Lower lobe of right lung (tissue), 2 donors: ENCODE measurements around the gene TMEM45A. TPM values are rescaled to one million over a fixed set of nuclear protein-coding genes. Genes with fewer than 3 reads are reported as not detected.

Experiments used
- ATAC-seq, 2 donors: fragments of 200-7000 bp; cut with Tn5 transposase; one replicate each; pipeline ENCODE4 v1.9.1; 2020 to 2022; ENCODE audit warnings: mild to moderate bottlenecking in 2 of 2, moderate library complexity in 2 of 2
- DNase-seq: peaks from one replicate; pipeline ENCODE4 v3.0.0-alpha.2; 2020
- H3K27ac ChIP-seq: fragments of 200-600 bp; one replicate; pipeline ENCODE4 v1.8.0; 2022
- H3K27me3 ChIP-seq: fragments of 200-600 bp; one replicate; pipeline ENCODE4 v1.8.0; 2022; ENCODE audit warnings: low read depth
- H3K36me3 ChIP-seq: fragments of 200-600 bp; one replicate; pipeline ENCODE4 v1.8.0; 2022; ENCODE audit warnings: mild to moderate bottlenecking
- H3K4me1 ChIP-seq: fragments of 200-600 bp; one replicate; pipeline ENCODE4 v1.8.0; 2022
- H3K4me3 ChIP-seq: fragments of 200-600 bp; one replicate; pipeline ENCODE4 v1.8.0; 2022; ENCODE audit warnings: mild to moderate bottlenecking
- H3K9me3 ChIP-seq: fragments of 200-600 bp; one replicate; pipeline ENCODE4 v1.8.0; 2022
- CTCF ChIP-seq: fragments of 200-600 bp; IDR thresholded peaks from one replicate; pipeline ENCODE4 v1.8.0; 2022; ENCODE audit warnings: antibody characterized with exemption, mild to moderate bottlenecking
- intact Hi-C: fragments of 100-400 bp; cut with DNase I; formaldehyde crosslinking; loops from one replicate; pipeline ENCODE4 v1.11.0; 2022
- total RNA-seq: library from RNA; stranded (reverse); fragmentation: NEBNext Ultra II Directional; extraction: Animal tissue kit (Norgen Biotek cat#: 25700); gene quantifications from one replicate; pipeline ENCODE4 v1.2.1, GENCODE V29; 2021
- donor health status: DM: no; HTN: yes; CAD: no; lungs with severe emphysema.

The TMEM45A gene
- total RNA-seq, 1 donor from 2014 or later: 17.2 TPM

DNA sequence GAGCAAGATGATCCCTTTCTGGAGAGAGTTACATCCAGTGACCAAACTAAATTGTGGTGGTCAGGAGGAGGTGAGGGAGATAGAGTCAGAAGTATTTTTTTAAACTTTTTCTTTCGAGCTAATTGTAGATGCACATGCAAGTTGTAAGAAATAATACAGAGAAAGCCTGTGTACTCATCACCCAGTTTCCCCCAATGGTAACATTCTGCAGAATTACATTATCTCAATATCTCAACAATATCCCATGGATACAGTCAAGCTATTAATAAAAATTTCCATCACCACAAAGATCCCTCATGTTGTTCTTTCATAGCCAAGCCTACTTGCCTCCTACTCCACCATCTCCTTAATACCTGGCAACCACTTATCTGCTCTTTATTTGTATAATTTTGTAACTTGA is 3.3 kb upstream of the TMEM45A start:
- DNase-seq (no peak), ATAC-seq (no peak)
- Histone ChIP-seq H3K27ac (no peak overlapping the region), H3K9me3 (no peaks in the 10 kb centered on the region), H3K4me1 (peaks cover 16% of the 10 kb centered on the region), H3K36me3 (no peaks in the 10 kb centered on the region), H3K27me3 (no peaks in the 10 kb centered on the region), H3K4me3 (no peak overlapping the region)
- no peak for TF ChIP-seq CTCF
- intact Hi-C loops: no loop called here

DNA sequence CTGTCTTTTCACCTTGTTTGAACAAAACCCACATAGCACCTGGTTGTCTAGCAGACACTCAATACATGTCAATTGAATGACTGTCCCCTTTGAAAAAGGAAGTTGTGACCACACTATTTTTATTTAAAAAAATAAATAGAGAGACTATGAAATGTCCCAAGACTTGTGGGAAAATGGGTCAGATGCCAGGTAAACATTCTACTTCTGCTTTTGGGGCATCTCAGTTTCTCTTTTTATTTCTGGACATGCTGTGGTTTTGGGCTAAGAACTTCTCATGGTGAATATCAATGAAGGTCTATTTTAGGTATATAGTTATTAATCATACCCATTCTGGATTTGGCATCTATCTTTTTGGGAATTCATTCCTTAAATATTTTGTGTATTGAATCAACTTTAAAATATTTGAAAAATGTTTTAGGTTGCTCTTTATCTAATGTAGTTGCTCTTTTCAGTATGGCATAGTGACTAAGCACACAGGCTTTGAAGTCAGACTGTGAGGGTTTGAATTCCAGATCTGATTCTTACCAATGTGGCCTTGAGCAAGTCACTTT is 4.4 kb downstream of the TMEM45A start:
- intact Hi-C loops: no loop called here
- DNase-seq (no peak), ATAC-seq (no peak)
- Histone ChIP-seq H3K27me3 (no peaks in the 10 kb centered on the region), H3K27ac (no peak overlapping the region), H3K4me3 (no peak overlapping the region), H3K4me1 (peaks cover 12% of the 10 kb centered on the region), H3K36me3 (no peaks in the 10 kb centered on the region), H3K9me3 (no peaks in the 10 kb centered on the region)
- TF ChIP-seq CTCF: no peak

GRCh38 chr3:100499651-100500050 is 7.2 kb downstream of the TMEM45A start:
- Histone ChIP-seq H3K27me3 (no peaks in the 10 kb centered on the region), H3K36me3 (no peaks in the 10 kb centered on the region), H3K27ac (no peak overlapping the region), H3K9me3 (no peaks in the 10 kb centered on the region), H3K4me3 (no peak overlapping the region), H3K4me1 (no peaks in the 10 kb centered on the region)
- ATAC-seq (no peak), DNase-seq (no peak)
- intact Hi-C loops: no loop called here
- no peak for TF ChIP-seq CTCF

- ATAC-seq (no peak), DNase-seq (no peak)
- no peaks in the 10 kb centered on the region for H3K36me3 ChIP-seq
- H3K9me3 ChIP-seq: no peaks in the 10 kb centered on the region
- no peak overlapping the region for H3K4me3 ChIP-seq
- intact Hi-C loops: no loop called here
- TF ChIP-seq CTCF: no peak
- no peaks in the 10 kb centered on the region for H3K4me1 ChIP-seq
- H3K27me3 ChIP-seq: no peaks in the 10 kb centered on the region
- no peak overlapping the region for H3K27ac ChIP-seq
Measured at GRCh38 chr3:100500320-100500880, 8.0 kb downstream of the TMEM45A start.

DNA sequence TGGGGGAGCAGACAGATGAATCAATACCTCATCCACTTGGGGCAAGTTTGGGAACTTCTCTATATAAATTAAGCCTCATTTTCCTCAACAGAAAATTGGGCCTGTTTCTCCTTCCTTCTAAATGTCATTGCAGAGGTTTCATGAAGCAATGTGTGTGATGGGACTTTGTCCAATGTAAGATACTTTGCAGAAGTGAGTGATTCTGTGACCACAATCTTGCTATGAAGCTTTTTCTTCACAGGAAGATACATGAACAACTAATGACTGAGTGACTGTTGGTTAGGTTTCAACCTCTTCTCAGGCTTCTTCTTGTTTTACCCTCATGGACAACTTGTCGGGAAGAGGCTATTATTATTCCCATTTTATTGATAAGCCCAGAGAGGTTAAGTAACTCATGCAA is 11.0 kb downstream of the TMEM45A start:
- intact Hi-C loops: no loop called here
- H3K27me3 ChIP-seq: no peaks in the 10 kb centered on the region
- no peaks in the 10 kb centered on the region for H3K36me3 ChIP-seq
- no peak overlapping the region for H3K27ac ChIP-seq
- TF ChIP-seq CTCF: no peak
- no peaks in the 10 kb centered on the region for H3K4me1 ChIP-seq
- H3K9me3 ChIP-seq: no peaks in the 10 kb centered on the region
- DNase-seq: no peak
- no peak for ATAC-seq
- no peak overlapping the region for H3K4me3 ChIP-seq
